ENCODE results near the gene NUDT19.

GRCh38 chr19:32674931-32675719, 16.5 kb upstream of the NUDT19 start, which contains the start of gene ANKRD27:
- no peak for TF ChIP-seq POLR2A (IDR thresholded peaks at IDR 0.05)
- TF ChIP-seq CTCF (IDR thresholded peaks at IDR 0.05): no peak

Data from ovary (tissue), 3 donors.